GM18868 (cell line): ENCODE results near the gene PRDM15.

Experiments
- ATAC-seq: cut with Tn5 transposase; IDR thresholded peaks from one replicate; pipeline ENCODE4 v1.9.1; 2021; ENCODE audit warnings: mild to moderate bottlenecking, moderate library complexity; ENCODE audit not compliant: unreplicated experiment

Gene PRDM15

DNA sequence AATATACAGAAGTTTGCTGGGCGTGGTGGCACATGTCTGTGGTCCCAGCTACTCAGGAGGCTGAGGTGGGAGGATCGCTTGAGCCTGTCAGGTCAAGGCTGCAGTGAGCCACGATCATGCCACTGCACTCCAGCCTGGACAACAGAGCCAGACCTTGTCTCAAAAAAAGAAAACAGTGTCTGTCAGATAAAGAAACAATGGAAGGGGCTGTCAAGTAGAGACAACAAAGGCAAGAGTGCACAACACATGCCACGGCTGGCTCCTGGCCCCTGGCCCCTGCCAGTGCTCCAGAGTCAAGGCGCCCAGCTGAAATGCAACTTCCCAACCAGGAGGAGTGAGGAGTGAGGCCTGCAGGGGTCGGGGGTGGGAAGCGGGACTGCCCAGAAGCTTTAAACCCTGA is 32.6 kb downstream of the PRDM15 start:
- no peak for ATAC-seq

DNA sequence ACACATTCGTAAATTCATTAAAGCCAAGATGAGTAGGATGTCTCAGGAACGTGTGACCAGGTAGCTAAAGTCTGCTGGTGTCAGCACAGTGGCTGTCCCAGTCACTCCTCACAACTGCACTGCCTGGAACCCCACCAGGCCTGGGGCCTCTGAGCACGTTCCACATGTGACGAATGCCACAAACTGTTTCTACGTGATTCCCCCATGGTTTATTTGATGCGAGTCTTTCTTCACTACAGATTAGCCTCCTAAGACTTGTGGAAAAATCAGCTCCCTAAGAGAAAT is 33.2 kb downstream of the PRDM15 start:
- no peak for ATAC-seq

DNA sequence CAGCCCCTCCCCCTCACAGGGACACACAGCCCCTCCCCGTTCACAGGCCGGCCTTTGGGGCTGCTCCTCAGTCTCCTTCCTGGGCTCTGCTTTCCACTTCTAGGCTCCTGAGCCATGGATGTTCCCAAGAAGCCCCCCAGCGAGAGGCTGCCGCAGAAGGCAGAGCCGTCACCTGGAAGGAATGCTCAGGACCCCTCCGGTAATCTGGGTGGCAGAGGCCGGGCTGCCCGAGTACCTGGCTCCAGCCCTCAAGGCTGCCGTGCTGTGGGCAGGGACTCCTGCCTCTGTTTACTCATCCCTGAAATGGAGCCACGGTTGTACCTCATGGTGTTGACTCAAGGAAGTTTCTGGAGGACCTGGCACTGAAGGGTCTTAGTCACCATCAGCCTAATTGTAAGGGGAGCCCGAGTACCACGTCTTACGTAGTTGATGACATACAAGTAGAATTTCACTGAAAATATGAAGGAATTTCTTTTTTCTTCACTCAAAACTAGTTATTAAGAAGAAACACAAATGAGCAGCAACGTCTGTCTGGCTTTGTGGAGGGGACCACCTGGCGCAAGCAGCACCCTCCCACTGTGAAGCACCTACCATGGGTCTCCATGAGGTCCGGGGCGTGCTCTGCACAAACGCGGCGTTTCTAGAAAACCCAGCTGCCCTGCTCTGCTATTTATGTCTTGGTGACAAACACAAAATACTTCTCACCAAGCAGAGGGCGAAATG is 33.7 kb downstream of the PRDM15 start:
- no peak for ATAC-seq

DNA sequence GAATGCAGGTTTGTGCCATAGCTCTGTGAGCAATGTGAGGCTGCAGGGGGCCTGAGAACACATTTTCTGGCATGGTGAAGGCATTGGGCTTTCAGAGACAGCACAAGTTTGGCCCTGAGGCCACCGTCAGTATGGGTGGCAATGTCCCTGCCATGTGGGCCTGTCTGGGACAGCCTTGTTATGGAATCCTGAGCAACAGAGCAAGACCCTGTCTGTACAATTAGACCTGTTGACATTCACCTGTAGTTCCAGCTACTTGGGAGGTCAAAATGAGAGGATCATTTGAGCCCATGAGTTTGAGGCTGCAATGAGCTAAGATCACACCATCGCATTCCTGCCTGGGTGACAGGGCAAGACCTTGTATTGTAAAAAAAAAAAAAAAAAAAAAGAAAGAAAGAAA is 35.6 kb downstream of the PRDM15 start:
- ATAC-seq, result no peak

DNA sequence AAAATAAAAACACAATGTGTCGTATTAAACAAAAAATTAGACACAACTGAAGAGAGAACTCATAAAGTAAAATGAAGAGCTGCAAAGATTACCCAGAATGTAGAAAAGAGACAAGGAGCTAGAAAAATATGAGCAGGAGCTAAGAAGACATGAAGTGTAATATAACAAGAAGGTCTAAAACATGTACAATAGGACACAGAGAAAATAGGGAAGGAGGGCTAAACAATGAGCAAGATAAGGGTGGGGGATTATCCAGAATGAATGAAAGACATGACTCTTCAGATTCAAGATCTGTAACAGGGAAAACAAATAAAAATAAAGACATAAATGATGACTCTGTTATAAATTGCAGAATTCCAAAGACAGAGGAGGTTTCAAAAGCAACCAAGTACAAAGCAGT is 38.3 kb downstream of the PRDM15 start:
- ATAC-seq, result no peak

DNA sequence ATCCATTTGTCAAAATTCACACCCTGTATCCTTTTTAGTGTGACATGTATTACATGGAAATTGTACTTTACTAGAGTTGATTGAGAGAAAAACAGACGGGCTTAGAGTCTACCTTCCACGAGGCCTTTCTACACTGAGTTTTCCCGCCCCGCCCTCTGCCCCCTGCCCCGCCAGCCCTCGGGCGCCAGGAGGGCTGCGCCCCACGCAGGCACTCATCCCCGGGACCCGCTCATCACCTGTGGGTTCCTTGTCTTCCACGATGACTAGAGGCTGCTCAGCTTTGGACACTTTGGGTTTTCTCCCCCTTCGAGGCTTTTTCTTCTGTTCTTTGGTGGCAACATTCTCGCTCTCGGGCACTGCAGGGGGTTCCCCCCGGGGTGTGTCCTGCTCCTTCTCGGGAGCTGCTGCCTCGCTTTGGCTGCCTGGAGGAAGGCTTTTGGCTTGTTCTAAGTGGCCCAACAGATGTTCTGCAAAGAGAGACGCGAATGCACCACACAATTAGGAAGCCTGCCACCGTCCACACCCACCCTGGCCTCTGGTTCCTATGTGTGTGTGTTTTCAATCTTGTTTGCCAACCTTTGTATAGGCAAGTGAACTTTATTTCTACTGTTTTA is 39.6 kb downstream of the PRDM15 start:
- no peak for ATAC-seq

DNA sequence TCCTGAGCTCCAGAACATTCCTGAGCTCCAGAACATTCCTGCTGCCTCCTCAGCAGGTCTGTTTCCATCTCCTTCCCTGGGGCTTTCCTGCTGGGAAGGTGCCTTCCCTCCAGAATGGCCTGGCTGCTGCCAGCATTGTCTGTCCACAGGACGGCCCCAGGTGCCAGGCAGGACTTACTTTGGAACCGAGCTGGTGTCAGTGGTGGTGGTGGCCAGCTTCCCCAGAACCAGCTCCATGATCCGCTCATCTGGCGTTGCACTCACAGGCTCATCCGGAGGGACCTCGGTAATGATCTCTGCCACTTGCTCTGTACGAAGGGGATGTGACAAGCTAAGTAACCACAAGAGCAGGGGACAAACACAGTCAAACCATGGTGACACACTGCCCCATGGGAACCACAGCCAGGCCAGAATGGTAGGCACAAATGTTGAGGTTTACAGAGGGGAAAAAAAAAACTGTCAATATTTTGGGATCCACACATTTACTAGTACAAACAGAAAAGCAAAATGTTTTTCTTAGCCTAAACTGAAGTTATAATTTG is 41.3 kb downstream of the PRDM15 start:
- peak; percentile 47 for ATAC-seq

- no peak for ATAC-seq
Measured at GRCh38 chr21:41836166-41837015, 42.8 kb downstream of the PRDM15 start.

DNA sequence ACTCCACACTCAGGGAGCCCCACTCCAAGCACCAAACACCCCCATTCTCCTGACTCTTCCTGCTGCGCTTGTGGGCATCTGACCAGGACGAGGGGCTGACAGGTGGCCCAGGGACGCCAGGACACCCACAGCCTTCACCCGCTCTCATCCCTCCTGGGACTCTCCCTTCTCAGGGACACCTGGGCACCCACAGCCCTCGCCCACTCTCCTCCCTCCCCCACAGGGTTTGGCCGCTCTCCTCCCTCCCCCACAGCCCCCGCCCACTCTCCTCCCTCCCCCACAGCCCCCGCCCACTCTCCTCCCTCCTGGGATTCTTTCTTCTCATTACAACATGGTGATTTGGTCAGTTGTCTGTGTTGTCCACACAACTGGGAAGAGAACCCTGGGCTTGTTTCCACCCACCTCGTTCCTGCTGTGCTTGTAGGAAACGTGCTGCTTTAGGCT is 43.4 kb downstream of the PRDM15 start:
- no peak for ATAC-seq

DNA sequence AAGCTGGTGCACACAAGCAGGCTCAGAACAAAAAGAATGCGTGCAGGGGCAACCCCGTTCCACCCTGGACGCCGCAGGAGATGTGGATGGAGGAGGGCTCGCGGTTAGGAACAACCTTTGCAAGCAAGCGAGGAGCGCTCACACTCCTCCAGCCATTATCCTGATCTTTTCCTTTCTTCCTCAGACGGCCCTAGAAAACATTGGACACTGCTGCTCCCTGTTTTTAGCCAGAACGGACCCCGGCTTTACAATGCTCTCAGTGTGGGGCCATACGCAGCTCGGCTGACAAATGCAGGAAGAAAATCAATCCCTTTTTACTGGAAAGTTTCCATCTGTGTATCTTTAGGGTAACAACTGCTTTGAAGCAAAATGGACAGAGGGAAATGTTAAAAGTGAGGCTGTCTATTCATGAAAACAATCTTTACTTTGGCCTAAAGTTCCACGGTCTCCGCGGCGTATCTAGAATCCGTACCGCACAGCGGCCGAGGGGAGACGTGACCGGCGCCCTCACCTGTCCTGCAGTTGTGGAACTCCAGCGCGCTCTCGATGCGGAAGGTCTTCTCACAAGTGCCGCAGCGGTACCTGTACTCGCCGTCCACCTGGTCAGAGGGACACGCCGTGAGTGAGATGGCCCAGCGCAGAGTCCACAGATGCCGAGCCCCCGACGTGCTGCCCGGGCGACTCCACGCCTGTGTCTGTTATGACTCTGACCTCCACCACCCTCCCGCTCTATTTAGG is 44.0 kb downstream of the PRDM15 start:
- no peak for ATAC-seq

- no peak for ATAC-seq
Measured at GRCh38 chr21:41834252-41834925, 44.8 kb downstream of the PRDM15 start.

DNA sequence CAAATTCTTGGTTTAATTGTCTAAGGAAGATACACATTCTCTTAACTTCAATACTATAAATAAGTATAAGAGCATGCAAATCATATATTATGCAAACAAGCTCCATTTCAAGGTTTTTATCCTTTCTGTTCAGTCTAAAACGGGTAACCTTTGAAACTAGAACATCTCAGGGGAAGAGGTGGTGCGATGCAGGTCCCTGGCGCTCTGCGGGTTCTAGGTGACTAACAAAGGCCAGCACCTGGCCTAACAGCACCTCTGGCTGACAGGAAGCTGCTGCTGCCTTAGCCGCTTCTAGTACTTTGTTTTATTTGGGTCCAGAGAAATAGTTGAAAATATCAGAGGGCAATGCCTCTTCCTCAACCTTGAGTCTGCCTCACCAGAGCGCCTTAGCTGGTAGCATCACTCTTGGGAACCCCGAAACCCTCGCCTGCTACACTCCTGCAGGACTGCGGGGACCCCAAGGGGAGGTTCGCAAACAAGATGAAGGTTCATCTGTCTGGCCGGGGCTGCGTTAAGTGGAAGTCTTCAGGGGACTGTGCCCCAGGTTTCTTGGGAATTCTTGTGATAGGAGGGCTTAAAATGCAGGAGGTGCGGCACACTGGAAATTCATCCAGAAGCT is 45.5 kb downstream of the PRDM15 start:
- ATAC-seq, result peak; percentile 62

- peak; percentile 63 for ATAC-seq
Measured at GRCh38 chr21:41832596-41833496, 46.3 kb downstream of the PRDM15 start.

GRCh38 chr21:41831866-41832595 is 47.1 kb downstream of the PRDM15 start:
- ATAC-seq, result no peak

GRCh38 chr21:41831453-41831831 is 47.7 kb downstream of the PRDM15 start:
- no peak for ATAC-seq

GRCh38 chr21:41830764-41831452 is 48.2 kb downstream of the PRDM15 start:
- ATAC-seq, result no peak

- no peak for ATAC-seq
Measured at GRCh38 chr21:41830145-41830707, 48.9 kb downstream of the PRDM15 start.
